GM23338 (cell line): ENCODE results near the gene PLD5. TPM values are rescaled to one million over a fixed set of nuclear protein-coding genes. Genes with fewer than 3 reads are reported as not detected.
"Not testable (repeated sequence)": the region's sequence is repeated elsewhere in the genome, so short reads cannot be mapped to it uniquely, and the experiment has no call there.

Experiments
- ATAC-seq: fragments of 200-7000 bp; cut with Tn5 transposase; 3 replicates; pipeline ENCODE4 v1.9.1; 2020
- DNase-seq: peaks from one replicate; pipeline ENCODE4 v3.0.0-alpha.2; 2015; ENCODE audit warnings: low spot score
- H2AFZ ChIP-seq: fragments of 200-600 bp; sonication (generic); 2 replicates; pipeline ENCODE4 v1.8.0; 2016; ENCODE audit warnings: antibody characterized with exemption, mild to moderate bottlenecking, moderate library complexity
- H3F3A ChIP-seq: fragments of 200-600 bp; sonication (generic); replicated peaks from 2 replicates; pipeline ENCODE4 v1.8.0; 2017; ENCODE audit warnings: antibody characterized with exemption, mixed run types, low read depth
- H3K27ac ChIP-seq: fragments of 200-600 bp; sonication (generic); 2 replicates; pipeline ENCODE4 v1.6.1; 2016; ENCODE audit warnings: low read depth
- H3K27me3 ChIP-seq: fragments of 200-600 bp; sonication (generic); 2 replicates; pipeline ENCODE4 v1.8.0; 2016; ENCODE audit warnings: mild to moderate bottlenecking, mixed run types, moderate library complexity; ENCODE audit not compliant: insufficient read depth
- H3K36me3 ChIP-seq: fragments of 200-600 bp; sonication (generic); 2 replicates; pipeline ENCODE4 v1.8.0; 2016; ENCODE audit warnings: mild to moderate bottlenecking; ENCODE audit not compliant: insufficient read depth
- H3K4me1 ChIP-seq: fragments of 200-600 bp; sonication (generic); 2 replicates; pipeline ENCODE4 v1.8.0; 2016; ENCODE audit warnings: mild to moderate bottlenecking, moderate library complexity; ENCODE audit not compliant: insufficient read depth
- H3K4me2 ChIP-seq: fragments of 200-600 bp; sonication (generic); 2 replicates; pipeline ENCODE4 v1.7.1; 2017; ENCODE audit warnings: mixed run types
- H3K4me3 ChIP-seq: fragments of 200-600 bp; sonication (generic); 2 replicates; pipeline ENCODE4 v1.6.1; 2016; ENCODE audit warnings: mixed run types
- H3K79me2 ChIP-seq: fragments of 200-600 bp; sonication (generic); replicated peaks from 2 replicates; pipeline ENCODE4 v1.8.0; 2017; ENCODE audit warnings: mild to moderate bottlenecking; ENCODE audit not compliant: insufficient read depth
- H3K9me2 ChIP-seq: fragments of 200-600 bp; sonication (generic); 2 replicates; pipeline ENCODE4 v1.8.0; 2017; ENCODE audit not compliant: insufficient read depth
- H4K20me1 ChIP-seq: fragments of 200-600 bp; sonication (generic); replicated peaks from 2 replicates; pipeline ENCODE4 v1.8.0; 2017; ENCODE audit warnings: mild to moderate bottlenecking; ENCODE audit not compliant: insufficient read depth
- H3K27ac Mint-ChIP-seq: 2 replicates; pipeline ENCODE4 v1.8.0; 2020; ENCODE audit warnings: inconsistent platforms, mild to moderate bottlenecking, moderate library complexity, mixed read lengths
- H3K27me3 Mint-ChIP-seq: 3 replicates; pipeline ENCODE4 v1.8.0; 2022; ENCODE audit warnings: low read depth, mild to moderate bottlenecking, moderate library complexity, mixed read lengths, inconsistent platforms; ENCODE audit not compliant: insufficient read depth, poor library complexity
- H3K36me3 Mint-ChIP-seq: 3 replicates; pipeline ENCODE4 v1.8.0; 2021; ENCODE audit warnings: low read depth, mild to moderate bottlenecking, inconsistent platforms, moderate library complexity, mixed read lengths
- H3K4me1 Mint-ChIP-seq: 3 replicates; pipeline ENCODE4 v1.8.0; 2020; ENCODE audit warnings: mild to moderate bottlenecking, inconsistent platforms, mixed read lengths
- H3K4me3 Mint-ChIP-seq: 3 replicates; pipeline ENCODE4 v1.8.0; 2021; ENCODE audit warnings: moderate library complexity, mild to moderate bottlenecking, inconsistent platforms, mixed read lengths
- H3K9me3 Mint-ChIP-seq: 3 replicates; pipeline ENCODE4 v1.8.0; 2020; ENCODE audit warnings: moderate library complexity, mild to moderate bottlenecking, inconsistent platforms, mixed read lengths
- CREB1 ChIP-seq: fragments of 250-450 bp; sonication (Bioruptor Pico); IDR thresholded peaks from 2 replicates; pipeline ENCODE4 v1.5.0; 2020; ENCODE audit warnings: low read depth, mild to moderate bottlenecking, moderate library complexity
- ETS1 ChIP-seq: IDR thresholded peaks from 2 replicates; pipeline ENCODE4 v1.6.1; 2016; ENCODE audit warnings: antibody characterized with exemption
- EZH2phosphoT487 ChIP-seq: fragments of 200-600 bp; sonication (generic); IDR thresholded peaks from one replicate; pipeline ENCODE4 v1.8.1; 2018; ENCODE audit warnings: antibody characterized with exemption; ENCODE audit not compliant: unreplicated experiment
- NANOG ChIP-seq: IDR thresholded peaks from 2 replicates; pipeline ENCODE4 v1.6.1; 2016; ENCODE audit warnings: antibody characterized with exemption, borderline replicate concordance
- POLR2AphosphoS5 ChIP-seq: IDR thresholded peaks from 2 replicates; pipeline ENCODE4 v1.6.1; 2016; ENCODE audit warnings: antibody characterized with exemption, low read depth
- ZNF331 ChIP-seq: fragments of 250-450 bp; sonication (Bioruptor Pico); IDR thresholded peaks from 2 replicates; pipeline ENCODE4 v1.5.0; 2020; ENCODE audit warnings: low read depth, mild to moderate bottlenecking, moderate library complexity
- ZNF462 ChIP-seq: fragments of 250-450 bp; sonication (Bioruptor Pico); IDR thresholded peaks from 2 replicates; pipeline ENCODE4 v1.5.0; 2020; ENCODE audit warnings: mild to moderate bottlenecking, moderate library complexity
- polyA plus RNA-seq: library from polyadenylated mRNA; unstranded; fragments of >200 nt; fragmentation: Nextera tagmentation; extraction: Ambion mirVana; gene quantifications from 2 replicates; pipeline ENCODE4 v1.2.1, GENCODE V29; 2016
- total RNA-seq: library from RNA; depleted of rRNA; stranded (reverse); fragments of >200 nt; shearing (Covaris generic); gene quantifications from 2 replicates; pipeline ENCODE4 v1.2.3, GENCODE V29; 2014

PLD5 gene
- total and polyA plus RNA-seq, 2 experiments from 2014 or later = 5.5 to 5.8 TPM

- H3K4me1 ChIP-seq, H3K27me3 Mint-ChIP-seq, H3K27ac Mint-ChIP-seq, H3K36me3 Mint-ChIP-seq, DNase-seq, H3K36me3 ChIP-seq, H4K20me1 ChIP-seq, H3K4me3 Mint-ChIP-seq, ATAC-seq, H3K9me2 ChIP-seq, H3K27ac ChIP-seq, H3K4me2 ChIP-seq, H3K9me3 Mint-ChIP-seq, H3K79me2 ChIP-seq, H3K4me3 ChIP-seq, H3F3A ChIP-seq, H3K27me3 ChIP-seq, H2AFZ ChIP-seq, H3K4me1 Mint-ChIP-seq: not testable (repeated sequence)
These were observed 197.1 kb downstream of the PLD5 start for GRCh38 chr1:242327381-242327780.

GRCh38 chr1:242321981-242322380, 202.5 kb downstream of the PLD5 start:
- not testable (repeated sequence) for H4K20me1 ChIP-seq, H3K4me2 ChIP-seq, H3K27ac ChIP-seq, H3K4me3 Mint-ChIP-seq, H3K9me3 Mint-ChIP-seq, H3K27me3 Mint-ChIP-seq, H3K9me2 ChIP-seq, H3K36me3 Mint-ChIP-seq, H3K4me1 ChIP-seq, H3F3A ChIP-seq, H3K36me3 ChIP-seq, H2AFZ ChIP-seq, ATAC-seq, H3K27me3 ChIP-seq, H3K27ac Mint-ChIP-seq, H3K79me2 ChIP-seq, H3K4me1 Mint-ChIP-seq, DNase-seq, H3K4me3 ChIP-seq

- Mint-ChIP-seq H3K4me3 (no peak overlapping the region), H3K27ac (no peak overlapping the region), H3K27me3 (no peaks in the 10 kb centered on the region), H3K9me3 (peaks cover 9% of the 10 kb centered on the region), H3K36me3 (no peaks in the 10 kb centered on the region), H3K4me1 (no peaks in the 10 kb centered on the region)
- no peak overlapping the region for H2AFZ ChIP-seq
- no peaks in the 10 kb centered on the region for H4K20me1 ChIP-seq
- no peaks in the 10 kb centered on the region for H3K4me1 ChIP-seq
- no peaks in the 10 kb centered on the region for H3K9me2 ChIP-seq
- no peak overlapping the region for H3K4me2 ChIP-seq
- no peaks in the 10 kb centered on the region for H3K27me3 ChIP-seq
- no peaks in the 10 kb centered on the region for H3K79me2 ChIP-seq
- no peak overlapping the region for H3K27ac ChIP-seq
- no peak; the same call in 2 of the 3 replicates for ATAC-seq
- no peaks in the 10 kb centered on the region for H3F3A ChIP-seq
- no peak for DNase-seq
- no peaks in the 10 kb centered on the region for H3K36me3 ChIP-seq
- no peak overlapping the region for H3K4me3 ChIP-seq
- TF ChIP-seq CREB1 (no peak), ZNF462 (CRISPR knock-in tag) (no peak), ETS1 (no peak), POLR2AphosphoS5 (no peak), ZNF331 (CRISPR knock-in tag) (no peak), EZH2phosphoT487 (no peak), NANOG (no peak)
These were observed 206.4 kb downstream of the PLD5 start for GRCh38 chr1:242318140-242318539.
